ENCODE data around the gene QRICH1. TPM values are rescaled to one million over a fixed set of nuclear protein-coding genes. Genes with fewer than 3 reads are reported as not detected.
A peak's percentile ranks its signal among the peaks of the same experiment; 100 is the strongest.

The QRICH1 gene
- total and polyA plus RNA-seq, 10 of the 15 experiments (the other 5 are each of a cell fraction or from before 2014, with no cell fraction given), result 22.2 to 116 (median 81.4) TPM

GRCh38 chr3:49017971-49018706 lies 75.7 kb downstream of the QRICH1 start, which contains the start of gene DALRD3 (continued):
- TF ChIP-seq MLLT1 (IDR thresholded peaks at IDR 0.05) (no peak), CUX1 (IDR thresholded peaks at IDR 0.05; ENCODE audit: insufficient replicate concordance, low read depth, low read length) (no peak), SMAD1 (IDR thresholded peaks at IDR 0.05; ENCODE audit: low read depth, partially characterized antibody) (no peak), ZNF592 (IDR thresholded peaks at IDR 0.05) (no peak), KDM1A (IDR thresholded peaks at IDR 0.05; ENCODE audit: borderline replicate concordance) (no peak), ZBTB11 (CRISPR knock-in tag; IDR thresholded peaks at IDR 0.05) (no peak), EP300 (IDR thresholded peaks at IDR 0.05; ENCODE audit: borderline replicate concordance in 1 of 2, control insufficient read depth in 1 of 2, low read depth in 2 of 2, low read length in 2 of 2) (no peak), HCFC1 (IDR thresholded peaks at IDR 0.05; ENCODE audit: low read length) (peak; percentile 49), PBX3 (IDR thresholded peaks at IDR 0.05; ENCODE audit: insufficient replicate concordance, low read depth, low read length) (no peak), NFYA (IDR thresholded peaks at IDR 0.05; ENCODE audit: borderline replicate concordance, low read depth, low read length) (no peak)
